GM18505 (cell line): ENCODE data around the gene CHN1.

Experiments
- ATAC-seq: cut with Tn5 transposase; IDR thresholded peaks from one replicate; pipeline ENCODE4 v1.9.1; 2021; ENCODE audit not compliant: unreplicated experiment
- POLR2A ChIP-seq: IDR thresholded peaks from 4 replicates; pipeline ENCODE4 v1.6.1; 2011; ENCODE audit warnings: borderline replicate concordance; ENCODE audit not compliant: insufficient read depth, insufficient read length; ENCODE audit errors: extremely low read depth

Gene CHN1

DNA sequence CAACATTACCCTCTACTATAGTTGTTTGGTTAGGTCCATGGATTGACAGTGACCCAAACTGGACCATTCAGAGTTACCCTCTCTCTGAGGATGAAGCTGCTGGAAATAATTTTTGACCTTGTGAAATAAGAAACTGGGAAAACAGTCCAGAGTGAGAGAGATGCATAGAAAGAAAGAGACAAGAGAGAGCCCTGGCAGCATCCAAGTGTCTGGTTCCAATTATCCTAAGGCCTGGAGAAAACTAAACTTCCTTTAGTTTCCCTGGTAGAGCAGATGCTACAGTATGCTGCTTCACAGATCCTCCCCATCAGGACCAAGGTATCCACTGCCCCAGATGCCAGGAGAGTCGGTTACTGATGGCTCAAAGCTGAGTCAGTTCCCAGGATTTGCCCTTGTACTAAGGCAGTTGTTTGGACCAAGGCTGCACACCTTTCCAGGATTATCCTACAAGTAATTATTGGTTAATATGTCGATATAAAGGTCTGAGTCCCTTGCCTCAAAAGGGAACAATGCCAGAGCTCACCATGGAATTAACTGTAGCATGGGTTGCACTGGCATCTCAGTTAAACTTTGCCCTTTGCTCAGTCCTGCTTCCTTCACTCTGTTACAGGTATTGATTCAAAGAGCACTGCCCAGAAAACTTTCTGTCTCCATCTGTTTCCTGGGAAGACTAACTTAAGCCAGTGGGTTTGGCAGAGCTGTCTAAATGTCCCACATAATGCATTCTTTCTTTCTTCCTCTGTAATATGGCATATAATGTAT is 14.6 kb upstream of the CHN1 start:
- no peak for ATAC-seq
- TF ChIP-seq POLR2A, result no peak

DNA sequence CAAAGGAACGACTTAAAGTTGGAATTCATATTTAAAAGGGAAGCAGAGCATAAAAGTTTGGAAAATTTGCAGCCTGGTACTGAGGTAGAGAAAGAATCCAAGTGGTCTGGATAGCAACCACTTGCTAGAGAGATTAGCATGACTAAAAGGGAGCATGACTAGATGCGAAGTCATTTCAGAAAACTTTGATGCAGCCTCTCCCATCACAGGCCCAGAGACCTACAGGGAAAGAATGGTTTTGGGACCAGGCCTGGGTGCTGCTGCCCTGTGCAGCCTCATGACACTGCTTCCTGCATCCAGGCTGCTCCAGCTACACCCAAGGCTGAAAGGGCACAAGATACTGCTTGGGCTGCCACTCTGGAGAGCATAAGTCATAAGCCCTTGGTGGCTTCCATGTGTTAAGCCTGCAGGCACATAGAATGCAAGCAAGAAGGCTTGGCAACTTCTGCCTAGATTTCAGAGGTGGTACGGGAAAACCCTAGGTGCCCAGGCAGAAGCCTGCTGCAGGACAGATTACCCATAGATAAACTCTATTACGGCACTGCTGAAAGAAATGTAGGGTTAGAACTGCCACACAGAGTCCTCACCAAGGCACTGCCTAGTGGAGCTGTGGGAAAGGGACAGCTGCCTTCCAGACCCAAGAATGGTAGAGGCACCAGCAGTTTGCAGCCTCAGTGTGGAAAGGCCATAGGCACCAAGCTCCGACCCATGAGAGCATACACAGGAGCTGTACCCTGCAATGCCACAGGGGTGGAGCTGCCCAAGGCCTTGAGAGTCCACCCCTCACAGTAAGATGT is 12.6 kb upstream of the CHN1 start:
- ATAC-seq, result no peak
- no peak for TF ChIP-seq POLR2A

DNA sequence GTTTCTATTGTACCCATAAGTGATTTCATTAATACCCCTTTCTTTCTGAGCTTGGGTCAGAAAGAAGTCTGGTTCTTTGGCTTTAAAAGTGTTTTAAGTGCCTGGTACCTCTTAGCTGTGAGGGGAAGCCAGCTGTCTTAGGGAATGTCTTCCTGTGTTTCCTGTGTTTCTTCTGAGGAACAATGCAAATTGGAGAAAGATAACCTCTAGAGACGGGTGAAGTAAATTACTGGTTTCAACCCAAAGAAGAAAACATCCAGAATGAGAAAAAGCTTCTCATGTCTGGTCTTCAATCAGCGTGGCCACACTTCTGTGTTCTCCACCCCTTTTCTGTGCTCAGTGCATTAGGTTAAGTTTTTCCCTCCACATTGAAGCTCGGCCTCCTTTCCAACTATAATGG is 10.2 kb upstream of the CHN1 start:
- TF ChIP-seq POLR2A, result no peak
- ATAC-seq, result no peak

DNA sequence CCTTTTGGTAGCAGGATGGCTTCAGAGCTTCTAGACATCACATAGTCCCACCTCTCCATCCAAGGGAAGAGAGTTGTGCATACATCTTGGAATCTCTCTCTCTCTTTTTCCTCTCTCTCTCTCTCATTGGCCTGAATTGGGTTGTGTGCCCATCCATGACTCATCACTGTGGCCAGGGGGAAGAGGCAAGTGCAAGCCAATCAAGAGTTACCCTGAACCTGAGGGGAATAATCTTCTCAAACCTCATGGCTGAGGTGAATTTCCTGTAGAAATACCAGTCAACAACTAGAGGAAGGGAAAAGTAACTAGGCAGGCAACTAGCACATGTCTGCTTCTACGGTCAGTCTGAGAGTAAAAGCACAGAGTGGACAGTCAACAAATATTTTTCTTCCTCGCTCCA is 7.3 kb upstream of the CHN1 start:
- TF ChIP-seq POLR2A, result no peak
- no peak for ATAC-seq

DNA sequence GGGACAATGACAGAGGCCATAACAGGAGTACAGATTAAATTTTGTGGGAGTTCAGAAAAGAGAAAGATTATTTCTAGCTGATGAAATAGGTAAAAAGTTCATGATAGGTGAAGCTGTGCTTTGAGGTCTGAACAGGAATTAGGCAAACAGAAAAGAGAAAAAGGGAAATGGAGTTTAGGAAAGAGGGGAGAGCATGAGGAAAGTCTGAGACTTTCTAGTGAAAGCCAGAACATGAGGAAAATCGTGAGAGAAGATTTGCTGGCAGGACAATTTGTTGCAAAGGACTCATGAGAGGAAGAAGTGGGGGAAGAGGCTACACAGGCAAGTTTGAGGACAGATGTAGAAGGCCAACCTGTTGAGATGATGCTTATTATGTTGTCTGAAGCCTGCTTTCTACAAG is 6.3 kb upstream of the CHN1 start:
- no peak for ATAC-seq
- no peak for TF ChIP-seq POLR2A

DNA sequence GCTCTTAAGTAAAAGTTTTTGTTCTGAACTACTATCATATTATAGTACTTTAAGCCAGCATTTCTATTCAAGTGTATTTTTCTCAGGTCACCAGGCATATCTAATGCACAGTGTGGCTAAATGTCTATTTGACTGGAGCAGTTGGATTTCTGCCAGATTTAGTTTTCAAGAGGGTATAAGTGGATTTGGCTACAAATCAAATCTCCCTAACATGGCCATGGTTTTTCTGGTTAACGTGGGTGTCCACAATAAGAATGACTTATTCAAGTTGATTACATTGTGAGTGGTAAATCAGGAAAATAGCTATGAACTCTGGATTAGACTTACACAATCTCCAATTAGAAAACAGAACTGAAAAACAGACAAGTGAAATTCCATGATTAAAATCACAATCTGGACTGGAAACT is 5.7 kb upstream of the CHN1 start:
- TF ChIP-seq POLR2A, result no peak
- ATAC-seq, result no peak

DNA sequence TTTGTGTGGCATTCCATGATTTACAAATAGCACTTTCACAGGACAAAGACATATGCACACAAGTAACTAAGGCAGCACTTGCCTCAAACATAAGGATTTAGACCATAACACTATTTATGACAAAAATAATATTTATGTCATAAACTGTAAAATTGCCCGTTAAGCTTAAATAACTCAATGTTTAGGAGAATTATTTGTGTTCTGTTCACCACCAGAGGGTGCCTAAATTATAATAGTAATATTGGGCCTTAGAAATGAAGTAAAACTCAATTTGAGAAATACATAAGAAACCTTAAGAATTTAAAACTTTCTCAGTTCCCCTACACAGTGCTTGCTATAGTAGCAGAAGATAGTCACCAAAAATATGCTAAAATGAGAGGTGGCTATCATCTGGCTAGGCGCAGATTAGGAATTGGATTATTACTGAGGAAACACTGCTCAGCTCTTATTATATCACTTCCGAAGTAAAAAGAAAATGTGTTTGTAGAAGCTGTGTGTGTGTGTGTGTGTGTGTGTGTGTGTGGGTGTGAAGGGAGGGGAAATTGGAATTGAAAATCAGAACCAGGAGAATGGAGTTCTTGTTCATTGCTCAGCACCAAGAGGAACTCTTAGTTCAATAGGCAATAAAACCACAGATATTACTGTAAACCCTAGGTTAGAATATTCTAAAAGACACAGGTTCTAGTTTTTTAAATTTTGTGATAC is 4.9 kb upstream of the CHN1 start:
- no peak for TF ChIP-seq POLR2A
- no peak for ATAC-seq

DNA sequence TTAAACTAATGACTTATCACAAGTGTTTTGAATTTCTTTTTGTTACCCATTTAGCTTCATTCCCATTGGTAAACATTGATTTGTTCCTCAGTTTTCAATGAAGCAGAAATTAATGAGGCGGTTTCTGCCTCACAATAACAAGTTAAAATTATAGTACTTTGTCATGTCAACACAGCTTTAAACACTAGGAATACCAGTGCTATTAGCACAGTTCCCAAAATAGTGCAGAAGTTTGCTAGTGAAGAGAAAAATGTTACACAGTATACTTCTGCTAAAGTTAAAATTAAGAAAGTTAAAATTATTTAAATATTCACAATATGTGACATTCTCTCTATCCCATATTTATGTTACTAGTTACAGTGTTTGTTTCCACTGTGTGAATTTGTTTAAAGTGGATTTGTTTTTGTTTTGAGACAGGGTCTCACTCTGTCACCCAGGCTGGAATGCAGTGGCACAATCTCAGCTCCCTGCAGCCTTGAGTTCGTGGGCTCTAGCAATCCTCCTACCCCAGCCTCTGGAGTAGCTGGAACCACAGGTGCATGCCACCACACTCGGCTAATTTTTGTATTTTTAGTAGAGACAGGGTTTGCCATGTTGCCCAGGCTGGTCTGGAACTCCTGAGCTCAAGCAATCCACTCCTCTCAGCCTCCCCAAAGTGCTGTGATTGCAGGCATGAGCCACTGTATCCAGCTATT is 3.8 kb upstream of the CHN1 start:
- TF ChIP-seq POLR2A, result no peak
- no peak for ATAC-seq

DNA sequence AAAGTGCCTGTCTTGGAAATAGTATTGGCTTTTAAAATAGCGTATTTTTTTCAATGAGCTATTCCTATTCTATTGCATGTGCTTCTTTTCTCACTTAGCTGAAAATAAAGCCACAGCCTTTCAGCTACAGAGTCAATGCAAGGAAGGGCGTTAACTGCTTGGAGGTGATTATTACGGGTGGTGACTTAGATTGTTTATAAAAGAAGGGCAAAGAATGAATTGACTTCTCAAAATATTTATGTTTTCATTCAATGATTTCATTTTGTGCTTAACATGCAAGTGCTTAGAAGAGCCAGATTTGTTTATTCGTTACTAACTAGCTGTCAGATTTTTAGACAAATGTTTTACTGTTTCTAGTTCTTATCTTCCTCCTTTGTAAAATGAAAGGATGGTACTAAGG is 2.8 kb upstream of the CHN1 start:
- ATAC-seq, result no peak
- TF ChIP-seq POLR2A, result no peak

DNA sequence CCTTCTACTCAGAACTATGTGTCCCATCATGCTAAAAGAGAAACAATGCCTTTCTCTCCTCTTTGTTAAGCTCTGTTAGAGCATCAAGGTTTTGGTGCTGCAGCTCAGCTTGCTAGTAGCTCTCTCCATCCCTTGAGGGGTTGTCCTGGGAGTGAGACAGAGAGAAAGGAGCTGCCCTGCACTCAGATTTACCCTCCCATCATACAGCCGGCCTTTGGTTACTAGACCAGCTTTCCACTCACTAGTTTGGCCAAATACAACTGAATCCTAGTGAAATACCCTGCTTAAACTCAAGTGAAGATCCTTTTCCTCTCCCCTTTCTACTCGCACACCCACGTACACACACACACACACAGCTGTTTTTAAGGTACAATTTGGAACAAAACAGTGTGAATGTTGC is 2.3 kb upstream of the CHN1 start:
- ATAC-seq, result no peak
- TF ChIP-seq POLR2A, result no peak

DNA sequence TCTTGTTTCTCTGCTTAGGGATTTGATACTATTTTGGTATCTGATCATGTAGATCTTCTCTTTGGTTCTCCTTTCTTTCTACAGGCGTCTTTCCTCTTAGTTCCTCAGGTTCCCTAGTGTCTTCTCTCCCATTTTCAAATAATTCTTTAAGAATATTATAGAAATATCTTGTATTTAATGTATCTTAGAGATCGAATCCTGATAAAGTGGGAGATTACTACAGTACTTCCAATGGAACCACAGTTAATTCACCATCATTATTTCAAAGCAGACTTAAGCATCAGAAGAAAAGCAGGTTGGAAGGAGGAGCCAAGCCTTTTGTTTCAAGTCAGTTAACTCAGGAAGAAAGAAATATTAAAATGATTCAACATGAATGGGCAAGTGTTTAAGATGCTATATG is 1.1 kb upstream of the CHN1 start:
- no peak for ATAC-seq
- TF ChIP-seq POLR2A, result no peak

DNA sequence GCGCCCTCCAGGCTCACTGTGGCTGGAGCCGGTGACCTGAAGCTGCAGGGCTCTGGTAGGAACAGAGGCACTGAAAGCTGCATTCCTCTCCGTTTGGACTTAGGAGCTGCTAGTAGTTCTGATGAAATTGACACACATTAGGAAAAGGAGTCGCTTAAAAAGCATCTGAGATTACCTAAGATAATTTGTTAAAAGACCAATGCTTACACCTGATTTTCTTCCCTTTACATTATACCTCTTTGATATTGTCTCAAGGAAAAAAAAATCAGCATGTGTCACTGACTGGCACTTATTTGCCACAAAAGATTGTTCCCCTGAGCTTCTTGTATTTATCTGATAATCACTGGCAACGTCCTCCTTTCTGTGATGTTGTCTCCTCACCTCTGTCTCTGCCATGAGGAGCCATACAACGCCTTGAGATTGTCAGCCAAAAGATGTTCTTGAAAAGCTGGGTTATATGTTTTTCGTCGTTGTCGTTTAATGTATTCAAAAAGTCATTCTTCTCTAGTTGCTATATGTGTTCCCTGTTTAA is 618 bp upstream of the CHN1 start:
- no peak for TF ChIP-seq POLR2A
- ATAC-seq, result no peak

DNA sequence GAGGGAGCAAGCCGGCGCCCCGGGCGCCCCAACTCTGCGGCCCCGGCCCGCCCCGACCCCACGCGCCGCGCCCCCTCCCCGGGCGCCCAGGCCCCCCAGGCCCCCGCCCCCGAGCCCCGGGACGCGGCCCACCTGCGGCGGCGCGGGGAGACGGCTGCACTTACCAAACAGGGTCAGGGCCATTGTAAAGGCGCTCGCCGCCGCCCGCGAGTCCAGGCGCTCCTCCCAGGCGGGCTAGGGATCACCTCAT is 526 bp downstream of the CHN1 start:
- TF ChIP-seq POLR2A, result no peak
- peak; percentile 13 for ATAC-seq
